EH (cell line): ENCODE measurements around the gene YY1.
"Not testable (repeated sequence)": the region's sequence is repeated elsewhere in the genome, so short reads cannot be mapped to it uniquely, and the experiment has no call there.

Experiments
- DNase-seq: peaks from one replicate; pipeline ENCODE4 v3.0.0-alpha.2; 2015; ENCODE audit warnings: low read depth

Gene YY1

GRCh38 chr14:100243020-100243419 is 4.1 kb downstream of the YY1 start:
- no peak for DNase-seq

- peak; percentile 60 for DNase-seq
Observed at GRCh38 chr14:100246809-100247428, 8.0 kb downstream of the YY1 start.

- no peak for DNase-seq
Observed at GRCh38 chr14:100250732-100251465, 12.0 kb downstream of the YY1 start.

GRCh38 chr14:100252684-100253083 is 13.7 kb downstream of the YY1 start:
- DNase-seq = no peak

GRCh38 chr14:100256339-100256895 is 17.5 kb downstream of the YY1 start:
- no peak for DNase-seq

GRCh38 chr14:100261621-100262020 is 22.7 kb downstream of the YY1 start:
- DNase-seq = no peak

GRCh38 chr14:100262545-100262944 is 23.6 kb downstream of the YY1 start:
- DNase-seq = no peak

GRCh38 chr14:100263141-100263540 is 24.2 kb downstream of the YY1 start:
- DNase-seq = peak; percentile 77

- no peak for DNase-seq
Observed at GRCh38 chr14:100267990-100268389, 29.0 kb downstream of the YY1 start.

GRCh38 chr14:100268591-100269207 is 29.8 kb downstream of the YY1 start:
- no peak for DNase-seq

- DNase-seq = peak; percentile 24
Observed at GRCh38 chr14:100271247-100271939, 32.4 kb downstream of the YY1 start.

- no peak for DNase-seq
Observed at GRCh38 chr14:100274250-100274649, 35.3 kb downstream of the YY1 start.

GRCh38 chr14:100275214-100275613 is 36.3 kb downstream of the YY1 start:
- no peak for DNase-seq

GRCh38 chr14:100278702-100279101 is 39.8 kb downstream of the YY1 start:
- peak; percentile 82 for DNase-seq

- DNase-seq = no peak
Observed at GRCh38 chr14:100279133-100279532, 40.2 kb downstream of the YY1 start.

GRCh38 chr14:100279563-100279962 is 40.6 kb downstream of the YY1 start:
- no peak for DNase-seq

- no peak for DNase-seq
Observed at GRCh38 chr14:100281286-100282082, 42.5 kb downstream of the YY1 start.

- DNase-seq = no peak
Observed at GRCh38 chr14:100282083-100282350, 43.1 kb downstream of the YY1 start.

- DNase-seq = no peak
Observed at GRCh38 chr14:100282766-100283419, 43.9 kb downstream of the YY1 start.

- DNase-seq = not testable (repeated sequence)
Observed at GRCh38 chr14:100283436-100283835, 44.5 kb downstream of the YY1 start.
